KOPT-K1 (cell line): ENCODE results near the gene STK17A.

Experiments
- H3K27ac ChIP-seq: fragments of 200-600 bp; sonication (generic); 2 replicates; pipeline ENCODE4 v1.5.1; 2016; ENCODE audit warnings: antibody characterized with exemption, mild to moderate bottlenecking, low read depth, low read length; ENCODE audit not compliant: poor library complexity, severe bottlenecking
- H3K36me3 ChIP-seq: fragments of 200-600 bp; sonication (generic); 2 replicates; pipeline ENCODE4 v1.5.1; 2017; ENCODE audit warnings: antibody characterized with exemption, mild to moderate bottlenecking, low read length, moderate library complexity; ENCODE audit not compliant: insufficient read depth
- H3K9me3 ChIP-seq: fragments of 200-600 bp; sonication (generic); 2 replicates; pipeline ENCODE4 v1.5.1; 2017; ENCODE audit warnings: antibody characterized with exemption, low read length, mild to moderate bottlenecking; ENCODE audit not compliant: insufficient read depth, poor library complexity, severe bottlenecking

STK17A gene

GRCh38 chr7:43582503-43583423, at the start of gene STK17A:
TSS of gene STK17A (plus strand) at chr7:43583108. CDS start at chr7:43583244, 136 bp downstream.
- H3K9me3 ChIP-seq: no peaks in the 10 kb centered on the region
- H3K36me3 ChIP-seq: no peaks in the 10 kb centered on the region
- peak within 1 kb of the TSS; percentile 93 for H3K27ac ChIP-seq

DNA sequence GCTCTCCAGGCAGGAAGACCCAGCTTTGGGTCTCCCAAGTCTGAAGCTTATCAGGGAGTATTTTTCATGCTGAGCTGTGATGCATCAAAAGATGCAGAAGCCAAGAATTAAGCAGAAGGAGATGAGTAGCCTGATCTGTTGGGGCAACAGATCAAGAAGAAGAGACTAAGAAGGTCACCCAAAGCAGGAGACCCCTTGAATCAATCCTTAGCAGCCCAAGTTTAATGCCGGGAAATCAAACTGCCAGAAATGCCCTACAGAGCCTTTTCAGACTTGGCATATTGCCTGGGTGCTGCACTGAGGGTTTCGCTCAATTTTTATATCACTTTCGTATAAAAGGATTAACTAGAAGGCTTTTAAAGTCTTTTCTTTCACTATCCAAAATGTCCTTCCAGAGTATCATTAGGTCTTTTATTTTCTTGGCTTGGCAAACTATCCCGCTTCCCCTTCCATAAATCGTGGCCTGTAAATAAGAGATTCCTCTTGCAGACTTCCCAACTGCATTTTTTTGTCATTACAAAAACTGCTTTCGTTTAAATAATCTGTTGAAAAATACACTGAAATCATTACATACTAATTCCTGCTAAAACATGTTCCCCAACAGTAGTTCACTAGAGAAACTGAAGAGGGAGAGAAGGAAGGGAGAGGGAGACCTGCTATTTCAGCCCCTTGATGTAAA, 49.0 kb upstream of the STK17A start:
- H3K27ac ChIP-seq: no peak overlapping the region
- H3K9me3 ChIP-seq: no peaks in the 10 kb centered on the region

DNA sequence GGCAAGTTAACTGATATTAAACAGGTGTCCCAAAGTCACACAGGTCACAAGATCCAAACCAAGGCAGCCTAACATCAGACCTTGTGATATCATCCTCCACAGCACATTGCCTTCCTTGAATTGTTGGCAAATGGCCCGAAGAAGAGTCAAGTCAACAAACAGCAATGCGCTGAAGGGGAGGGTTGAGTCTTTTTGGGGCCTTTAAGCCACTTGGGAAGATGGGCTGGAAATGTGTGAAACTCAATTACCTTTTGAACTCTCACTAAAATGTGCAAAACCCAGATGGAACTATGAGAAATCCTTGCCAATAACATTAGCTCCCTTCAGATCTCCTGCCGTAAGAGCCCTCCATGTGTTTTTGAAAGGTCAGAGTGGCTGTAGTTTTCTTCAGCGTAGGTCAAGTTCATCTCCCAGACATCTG, 47.9 kb upstream of the STK17A start:
- Histone ChIP-seq H3K9me3 (no peaks in the 10 kb centered on the region), H3K27ac (no peak overlapping the region)

More for the DNA sequence above, 49.0 kb upstream of the STK17A start:
- no peaks in the 10 kb centered on the region for H3K36me3 ChIP-seq

DNA sequence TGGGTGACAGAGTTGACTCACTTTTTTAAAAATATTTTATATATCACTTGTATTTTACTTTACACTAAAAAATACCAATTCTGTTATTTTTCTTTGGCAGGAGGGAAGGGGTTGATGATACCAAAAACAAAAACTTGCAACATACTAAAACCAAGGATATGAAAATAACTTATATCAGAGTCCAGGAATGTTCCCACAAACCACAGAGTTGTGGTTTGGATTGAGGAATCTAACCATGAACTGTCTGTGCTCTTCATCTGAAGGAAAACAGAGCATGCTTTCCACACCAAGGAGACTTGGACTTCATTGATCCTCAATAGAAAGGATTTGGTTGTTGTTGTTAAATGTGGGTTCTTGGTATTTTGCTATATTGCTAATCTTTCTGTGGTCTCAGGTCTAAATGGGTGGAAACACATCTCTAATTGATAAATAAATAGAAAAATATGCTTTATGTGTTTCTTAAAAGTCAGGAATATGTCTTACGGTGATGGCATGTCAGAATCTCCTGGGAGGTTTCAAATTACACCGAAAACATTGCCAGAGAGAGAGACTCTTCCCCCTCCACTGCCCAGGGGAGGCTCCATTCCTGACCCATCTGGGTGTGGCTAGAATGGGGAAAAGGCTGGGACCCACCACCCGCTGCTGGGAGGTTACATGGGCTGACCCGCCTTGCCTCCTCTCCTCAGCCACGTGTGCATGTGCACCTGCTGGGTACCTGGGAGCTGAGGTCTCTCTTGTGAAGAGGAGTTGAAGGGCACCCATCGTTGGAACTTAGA, 46.9 kb upstream of the STK17A start:
- Histone ChIP-seq H3K27ac (no peak overlapping the region), H3K36me3 (no peaks in the 10 kb centered on the region), H3K9me3 (no peaks in the 10 kb centered on the region)

More for the DNA sequence above, 47.9 kb upstream of the STK17A start:
- H3K36me3 ChIP-seq: no peaks in the 10 kb centered on the region

DNA sequence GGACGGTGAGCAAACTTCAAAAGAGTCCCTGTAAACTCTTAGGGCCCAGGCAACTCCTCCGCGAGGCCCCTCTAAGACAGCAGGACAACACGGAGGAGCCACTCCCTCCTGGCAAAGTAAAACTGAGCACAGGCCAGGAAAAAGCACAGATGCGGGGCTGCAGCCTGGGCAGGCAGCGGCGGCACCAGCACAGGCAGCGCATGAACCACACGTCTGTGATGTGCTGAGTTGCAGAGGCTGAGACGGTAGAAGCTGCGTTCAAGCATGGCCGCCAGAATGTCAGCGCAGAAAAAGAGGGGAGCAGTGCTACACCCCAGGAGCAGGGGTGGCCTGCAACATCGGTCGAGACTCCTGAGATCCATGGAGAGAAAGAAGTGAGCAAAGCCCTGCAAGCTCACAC, 46.1 kb upstream of the STK17A start:
- Histone ChIP-seq H3K36me3 (no peaks in the 10 kb centered on the region), H3K27ac (no peak overlapping the region), H3K9me3 (no peaks in the 10 kb centered on the region)

GRCh38 chr7:43537765-43538403, 45.0 kb upstream of the STK17A start:
- Histone ChIP-seq H3K27ac (no peak overlapping the region), H3K36me3 (no peaks in the 10 kb centered on the region)

GRCh38 chr7:43538404-43538771, 44.5 kb upstream of the STK17A start:
- Histone ChIP-seq H3K36me3 (no peaks in the 10 kb centered on the region), H3K9me3 (no peaks in the 10 kb centered on the region), H3K27ac (no peak overlapping the region)

More at GRCh38 chr7:43537765-43538403, 45.0 kb upstream of the STK17A start:
- H3K9me3 ChIP-seq: no peaks in the 10 kb centered on the region

- Histone ChIP-seq H3K36me3 (no peaks in the 10 kb centered on the region), H3K9me3 (no peaks in the 10 kb centered on the region), H3K27ac (no peak overlapping the region)
Observed at GRCh38 chr7:43540471-43540870, 42.4 kb upstream of the STK17A start.

DNA sequence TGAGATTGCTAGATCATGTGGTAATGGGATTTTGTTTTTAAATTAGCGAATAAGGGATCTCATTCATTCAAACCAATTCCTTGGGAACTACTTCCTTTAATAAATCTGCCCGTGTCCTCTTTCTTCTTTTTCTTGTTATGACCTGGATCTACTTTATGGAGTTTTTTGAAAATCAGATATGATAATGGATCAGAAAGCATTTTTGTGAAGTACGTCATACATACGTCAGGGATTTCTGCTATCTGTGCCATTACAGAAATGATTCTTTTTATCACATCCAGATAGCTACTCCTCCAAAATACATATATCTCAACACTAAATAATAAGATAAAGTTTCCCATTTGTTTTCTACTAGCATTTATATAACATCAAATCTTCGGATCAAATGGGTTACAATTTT, 40.2 kb upstream of the STK17A start:
- Histone ChIP-seq H3K27ac (no peak overlapping the region), H3K9me3 (peaks cover 13% of the 10 kb centered on the region), H3K36me3 (no peaks in the 10 kb centered on the region)

DNA sequence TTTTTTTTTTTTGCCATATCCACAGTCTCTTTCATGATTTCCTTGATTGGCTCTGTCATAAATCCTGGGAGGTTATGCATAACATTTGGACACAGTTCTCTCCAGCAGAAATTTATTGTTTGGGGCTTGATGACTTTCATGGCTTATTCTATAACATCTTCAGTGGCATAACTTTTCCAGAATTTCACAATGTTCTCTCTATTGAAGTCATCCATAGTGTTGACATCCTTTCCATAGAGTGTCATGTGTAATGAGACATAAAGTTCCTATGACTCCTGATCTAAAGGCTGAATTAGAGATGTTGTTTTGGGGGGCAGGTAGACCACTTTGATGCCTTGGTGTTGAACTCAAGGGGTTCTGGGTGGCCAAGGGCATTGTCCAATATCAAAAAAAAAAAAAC, 36.7 kb upstream of the STK17A start:
- no peaks in the 10 kb centered on the region for H3K36me3 ChIP-seq
- H3K27ac ChIP-seq: no peak overlapping the region
- peaks cover 13% of the 10 kb centered on the region for H3K9me3 ChIP-seq

GRCh38 chr7:43550427-43550826, 32.5 kb upstream of the STK17A start:
- Histone ChIP-seq H3K36me3 (no peaks in the 10 kb centered on the region), H3K27ac (no peak overlapping the region), H3K9me3 (peaks cover 13% of the 10 kb centered on the region)

GRCh38 chr7:43552122-43552521, 30.8 kb upstream of the STK17A start:
- no peaks in the 10 kb centered on the region for H3K36me3 ChIP-seq
- H3K9me3 ChIP-seq: peaks cover 2% of the 10 kb centered on the region
- no peak overlapping the region for H3K27ac ChIP-seq

GRCh38 chr7:43553999-43554398, 28.9 kb upstream of the STK17A start:
- H3K27ac ChIP-seq: peak overlapping the region; percentile 66
- no peaks in the 10 kb centered on the region for H3K36me3 ChIP-seq
- H3K9me3 ChIP-seq: no peaks in the 10 kb centered on the region

DNA sequence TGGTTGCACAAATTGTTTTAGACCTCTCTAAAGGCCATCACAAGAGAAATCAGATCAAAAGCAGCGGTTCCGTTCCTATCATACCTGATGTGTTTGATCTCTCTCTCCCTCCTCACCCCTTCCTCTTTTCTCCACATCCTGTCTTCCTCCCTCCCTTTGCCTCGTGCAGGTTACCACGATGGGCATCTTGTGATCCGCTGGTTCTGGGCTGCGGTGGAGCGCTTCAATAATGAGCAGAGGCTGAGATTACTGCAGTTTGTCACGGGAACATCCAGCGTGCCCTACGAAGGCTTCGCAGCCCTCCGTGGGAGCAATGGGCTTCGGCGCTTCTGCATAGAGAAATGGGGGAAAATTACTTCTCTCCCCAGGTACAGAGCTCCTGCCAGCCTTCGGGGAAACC, 28.5 kb upstream of the STK17A start:
- Histone ChIP-seq H3K27ac (peak overlapping the region; percentile 66), H3K36me3 (no peaks in the 10 kb centered on the region)

More for the DNA sequence above, 28.5 kb upstream of the STK17A start:
- no peaks in the 10 kb centered on the region for H3K9me3 ChIP-seq
